GM10266 (cell line): ENCODE results near the gene CCDC85A.

Experiments used
- DNase-seq: peaks from one replicate; pipeline ENCODE4 v3.0.0; 2012; ENCODE audit errors: extremely low spot score
- TF ChIP-seq, protein P1 (sequence below): IDR thresholded peaks from 2 replicates; pipeline ENCODE4 v1.5.1; 2012; ENCODE audit warnings: mild to moderate bottlenecking, low read depth; ENCODE audit not compliant: control insufficient read depth, insufficient read depth; ENCODE audit errors: missing control alignments

Gene CCDC85A

DNA sequence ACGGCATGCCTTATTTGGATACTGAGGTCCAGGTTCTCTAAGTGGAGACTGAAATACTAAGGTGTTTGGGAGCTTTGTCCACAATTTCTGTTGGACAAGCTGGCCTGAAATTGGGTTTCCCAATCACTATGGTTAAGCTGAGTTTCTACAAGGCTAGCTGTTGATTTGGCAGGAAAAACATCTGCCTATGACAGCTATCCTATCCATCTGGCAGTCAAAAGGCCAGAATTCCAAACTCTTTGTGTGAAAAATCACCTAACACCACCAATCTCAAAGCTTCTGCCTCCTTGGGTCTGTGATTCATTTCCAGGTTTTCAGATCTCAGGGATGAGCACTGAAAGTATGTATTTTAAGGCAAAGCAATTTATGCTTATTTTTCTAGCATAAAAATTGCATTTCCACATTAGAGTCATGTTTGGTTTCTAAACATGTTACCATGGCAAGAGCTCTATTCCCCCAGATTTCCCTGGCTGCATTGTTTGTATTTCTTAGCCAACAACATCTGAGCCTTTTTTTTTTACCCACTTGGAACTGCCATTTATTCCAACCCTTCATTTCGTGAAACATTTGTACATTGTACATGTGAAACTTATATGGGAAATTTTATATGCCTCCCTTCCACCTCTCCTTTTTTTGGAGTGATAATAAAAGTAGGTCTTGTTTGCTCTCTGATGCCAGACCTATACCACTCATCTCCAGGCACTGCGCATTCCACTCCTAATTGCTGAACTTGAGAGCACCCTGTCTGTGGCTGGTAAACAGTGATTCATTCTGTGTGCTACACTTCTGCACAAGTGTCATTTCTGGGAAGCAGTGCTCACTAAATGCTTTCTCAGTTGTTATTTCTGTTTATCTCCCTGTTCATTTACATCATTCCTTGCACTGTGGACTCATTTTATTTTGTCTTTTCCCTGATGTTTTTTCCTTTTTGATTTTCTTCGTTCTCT, 15.9 kb upstream of the CCDC85A start:
- TF ChIP-seq, protein P1, sequence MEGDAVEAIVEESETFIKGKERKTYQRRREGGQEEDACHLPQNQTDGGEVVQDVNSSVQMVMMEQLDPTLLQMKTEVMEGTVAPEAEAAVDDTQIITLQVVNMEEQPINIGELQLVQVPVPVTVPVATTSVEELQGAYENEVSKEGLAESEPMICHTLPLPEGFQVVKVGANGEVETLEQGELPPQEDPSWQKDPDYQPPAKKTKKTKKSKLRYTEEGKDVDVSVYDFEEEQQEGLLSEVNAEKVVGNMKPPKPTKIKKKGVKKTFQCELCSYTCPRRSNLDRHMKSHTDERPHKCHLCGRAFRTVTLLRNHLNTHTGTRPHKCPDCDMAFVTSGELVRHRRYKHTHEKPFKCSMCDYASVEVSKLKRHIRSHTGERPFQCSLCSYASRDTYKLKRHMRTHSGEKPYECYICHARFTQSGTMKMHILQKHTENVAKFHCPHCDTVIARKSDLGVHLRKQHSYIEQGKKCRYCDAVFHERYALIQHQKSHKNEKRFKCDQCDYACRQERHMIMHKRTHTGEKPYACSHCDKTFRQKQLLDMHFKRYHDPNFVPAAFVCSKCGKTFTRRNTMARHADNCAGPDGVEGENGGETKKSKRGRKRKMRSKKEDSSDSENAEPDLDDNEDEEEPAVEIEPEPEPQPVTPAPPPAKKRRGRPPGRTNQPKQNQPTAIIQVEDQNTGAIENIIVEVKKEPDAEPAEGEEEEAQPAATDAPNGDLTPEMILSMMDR, result no peak
- no peak for DNase-seq

DNA sequence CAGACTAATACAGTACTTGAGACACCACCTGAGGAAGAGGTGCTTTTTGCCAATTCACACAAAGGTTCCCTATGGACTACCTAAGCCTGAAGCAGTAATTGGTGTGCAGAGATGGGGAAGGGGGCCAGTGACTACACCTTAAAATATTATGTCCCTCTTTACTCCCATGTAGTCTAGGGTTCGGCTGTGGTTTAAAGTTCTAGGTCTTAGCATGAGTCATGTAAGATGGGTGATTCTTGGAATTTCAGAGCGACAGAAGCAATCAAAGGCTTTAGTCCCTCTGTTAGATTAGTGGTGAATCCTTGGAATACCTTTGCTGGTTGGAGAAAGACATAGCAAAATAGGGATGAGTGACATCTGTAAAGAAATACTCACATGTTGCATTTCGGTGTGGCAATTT, 14.3 kb upstream of the CCDC85A start:
- DNase-seq, result no peak
- TF ChIP-seq, protein P1, result no peak

DNA sequence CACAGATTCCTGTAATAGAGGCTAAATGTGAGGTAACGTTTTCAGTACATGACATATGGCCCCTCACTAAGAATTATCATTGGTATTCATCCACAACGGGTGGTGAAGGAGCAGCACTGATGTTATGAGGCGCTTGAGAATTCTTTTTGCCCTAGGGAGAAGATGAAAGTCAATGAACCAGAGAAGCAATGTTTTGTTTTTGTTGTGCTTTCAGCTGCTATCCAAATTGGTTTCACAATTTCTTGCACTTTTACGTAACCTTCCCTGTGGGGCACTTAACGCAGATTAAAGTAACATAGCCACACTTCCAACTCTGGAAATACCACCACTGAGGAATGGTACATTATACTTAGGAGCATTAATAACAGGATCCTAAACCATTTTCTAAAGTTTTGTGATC, 13.3 kb upstream of the CCDC85A start:
- DNase-seq, result no peak
- TF ChIP-seq, protein P1, result no peak

DNA sequence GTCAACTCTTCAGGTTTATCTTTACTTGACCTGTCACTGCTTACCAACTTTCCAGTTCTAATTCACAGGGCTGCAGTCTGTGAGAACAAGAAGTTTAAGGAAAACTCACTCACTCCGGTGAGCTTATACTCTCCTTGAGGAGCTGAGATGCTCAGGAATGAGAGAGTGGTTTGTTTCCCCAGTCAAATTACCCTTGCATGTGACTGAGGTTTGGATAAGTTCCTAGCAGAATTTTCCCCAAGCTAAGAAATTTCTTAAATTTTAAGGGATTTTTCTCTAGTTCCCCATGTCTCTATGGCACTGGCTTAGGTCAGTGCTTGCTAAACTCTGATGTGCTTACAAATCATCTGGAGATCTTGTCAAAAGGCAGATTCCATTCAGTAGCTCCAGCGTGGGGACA, 12.8 kb upstream of the CCDC85A start:
- TF ChIP-seq, protein P1, result no peak
- DNase-seq, result no peak

DNA sequence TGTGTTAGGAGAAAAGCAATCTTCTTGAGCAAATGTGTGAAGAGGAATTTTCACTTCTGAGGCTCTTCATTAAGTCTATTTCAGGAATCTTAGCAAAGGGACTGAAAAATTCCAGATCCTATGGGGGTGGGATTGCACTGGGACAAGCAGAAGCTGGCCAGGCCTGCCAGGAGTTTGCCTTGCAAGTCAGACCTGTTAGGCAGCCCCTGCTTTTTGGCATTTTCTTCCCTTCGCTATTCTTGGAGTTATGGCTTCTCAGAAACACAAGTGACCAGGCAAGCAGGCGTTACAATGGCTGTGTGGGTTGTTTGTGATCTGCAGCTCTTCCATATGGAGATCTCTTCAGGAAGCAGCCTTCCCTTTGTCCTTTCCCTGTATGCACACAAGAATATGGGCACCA, 8.0 kb upstream of the CCDC85A start:
- TF ChIP-seq, protein P1, result no peak
- DNase-seq, result no peak

DNA sequence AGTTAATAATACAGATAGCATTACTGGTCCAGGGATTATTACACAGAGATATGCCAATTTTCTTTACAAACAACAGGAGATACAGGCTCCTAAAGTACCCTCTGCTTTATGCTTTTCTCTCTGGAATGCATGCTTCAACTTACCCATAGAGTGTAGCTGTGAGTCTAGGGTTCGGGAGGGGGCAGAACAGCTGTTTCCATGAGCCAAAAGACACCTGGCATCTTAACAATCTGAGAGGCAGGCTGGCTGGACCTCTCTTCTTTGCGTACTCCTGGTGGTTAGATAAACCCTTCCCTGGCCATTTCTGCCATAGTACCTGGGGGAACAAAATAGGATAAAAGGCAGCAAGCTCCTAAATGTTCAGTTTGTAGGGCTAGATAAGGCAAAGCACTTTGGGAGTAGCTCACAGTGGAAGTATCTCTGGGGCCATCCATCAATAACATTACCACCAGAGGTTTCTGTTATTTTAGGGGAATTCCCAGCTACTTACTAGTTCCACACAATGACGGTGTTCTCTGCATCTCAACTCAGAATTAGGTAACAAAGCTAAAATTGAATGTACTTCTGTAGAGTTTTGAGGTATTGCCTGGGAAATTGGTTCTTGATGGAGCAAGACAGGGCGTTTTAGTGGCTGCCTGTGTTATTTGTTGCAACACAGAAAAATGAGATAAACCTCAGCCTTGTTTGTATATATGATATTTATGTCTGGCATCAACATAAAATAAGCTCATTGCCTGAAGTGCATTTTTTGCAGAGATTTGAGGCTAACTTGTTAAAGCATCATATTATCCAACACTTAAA, 6.2 kb upstream of the CCDC85A start:
- TF ChIP-seq, protein P1, result no peak
- no peak for DNase-seq
